WTC11 (cell line): ENCODE results near the gene GAL3ST3. TPM values are rescaled to one million over a fixed set of nuclear protein-coding genes. Genes with fewer than 3 reads are reported as not detected.

Experiments
- ATAC-seq: fragments of 200-7000 bp; cut with Tn5 transposase; 2 replicates; pipeline ENCODE4 v1.10.0; 2021; ENCODE audit warnings: mild to moderate bottlenecking, moderate library complexity
- CTCF ChIA-PET: fragments of 300-600 bp; sonication (Branson Sonifier 250); formaldehyde crosslinking; loops from one replicate; lab custom pipeline; 2021; ENCODE audit warnings: antibody characterized with exemption; lab: Charles Lee
- POLR2A ChIA-PET: fragments of 350-600 bp; sonication (Branson Sonifier 250); formaldehyde crosslinking; loops from one replicate; lab custom pipeline; 2021; ENCODE audit warnings: antibody characterized with exemption; lab: Charles Lee
- DNase-seq: peaks from one replicate; pipeline ENCODE4 v3.0.0; 2021; ENCODE audit warnings: low spot score
- H3K27ac Mint-ChIP-seq: 2 replicates; pipeline ENCODE4 v1.8.0; 2021; ENCODE audit warnings: mixed read lengths
- H3K27me3 Mint-ChIP-seq: 2 replicates; pipeline ENCODE4 v1.8.0; 2021; ENCODE audit warnings: low read depth, mild to moderate bottlenecking, moderate library complexity, mixed read lengths
- H3K36me3 Mint-ChIP-seq: 2 replicates; pipeline ENCODE4 v1.8.0; 2021; ENCODE audit warnings: mixed read lengths
- H3K4me1 Mint-ChIP-seq: 2 replicates; pipeline ENCODE4 v1.8.0; 2022; ENCODE audit warnings: mixed read lengths
- H3K4me3 Mint-ChIP-seq: 2 replicates; pipeline ENCODE4 v1.8.0; 2021; ENCODE audit warnings: mild to moderate bottlenecking, moderate library complexity, mixed read lengths
- H3K9me3 Mint-ChIP-seq: 2 replicates; pipeline ENCODE4 v1.8.0; 2021; ENCODE audit warnings: mixed read lengths
- EMX1 ChIP-seq: fragments of 250-450 bp; sonication (Bioruptor Pico); IDR thresholded peaks from 2 replicates; pipeline ENCODE4 v1.8.0; 2021; ENCODE audit warnings: mild to moderate bottlenecking
- FOXJ3 ChIP-seq: sonication (generic); formaldehyde crosslinking; IDR thresholded peaks from 2 replicates; pipeline ENCODE4 v1.9.0; 2021; ENCODE audit warnings: missing genetic modification reagents, mild to moderate bottlenecking, borderline replicate concordance
- FOXK1 ChIP-seq: sonication (generic); formaldehyde crosslinking; IDR thresholded peaks from 2 replicates; pipeline ENCODE4 v1.8.0; 2022; ENCODE audit warnings: mild to moderate bottlenecking, moderate library complexity, missing genetic modification reagents
- GRHL2 ChIP-seq: fragments of 250-450 bp; sonication (Bioruptor Pico); IDR thresholded peaks from 2 replicates; pipeline ENCODE4 v1.8.0; 2022; ENCODE audit warnings: mild to moderate bottlenecking, moderate library complexity; ENCODE audit not compliant: insufficient replicate concordance, severe bottlenecking
- GTF2I ChIP-seq: fragments of 250-450 bp; sonication (Bioruptor Pico); conservative IDR thresholded peaks from 2 replicates; pipeline ENCODE4 v1.4.0; 2021; ENCODE audit warnings: mild to moderate bottlenecking
- IRF2 ChIP-seq: sonication (generic); formaldehyde crosslinking; IDR thresholded peaks from 2 replicates; pipeline ENCODE4 v1.8.0; 2022; ENCODE audit warnings: low read depth, missing genetic modification reagents, borderline replicate concordance
- MYBL2 ChIP-seq: sonication (generic); formaldehyde crosslinking; IDR thresholded peaks from 2 replicates; pipeline ENCODE4 v1.8.1; 2023; ENCODE audit warnings: mild to moderate bottlenecking, moderate library complexity, missing genetic modification reagents
- NFATC4 ChIP-seq: fragments of 250-450 bp; sonication (Bioruptor Pico); IDR thresholded peaks from 2 replicates; pipeline ENCODE4 v1.9.0; 2021; ENCODE audit warnings: mild to moderate bottlenecking
- NR2C2 ChIP-seq: sonication (generic); formaldehyde crosslinking; IDR thresholded peaks from 2 replicates; pipeline ENCODE4 v1.8.0; 2022; ENCODE audit warnings: mild to moderate bottlenecking, missing genetic modification reagents
- PRRX2 ChIP-seq: fragments of 250-450 bp; sonication (Bioruptor Pico); IDR thresholded peaks from 2 replicates; pipeline ENCODE4 v1.8.0; 2021; ENCODE audit warnings: mild to moderate bottlenecking
- RORB ChIP-seq: fragments of 250-450 bp; sonication (Bioruptor Pico); IDR thresholded peaks from 2 replicates; pipeline ENCODE4 v1.9.0; 2021; ENCODE audit warnings: mild to moderate bottlenecking
- TCF7 ChIP-seq: sonication (generic); formaldehyde crosslinking; IDR thresholded peaks from 2 replicates; pipeline ENCODE4 v1.8.0; 2022; ENCODE audit warnings: mild to moderate bottlenecking, low read depth, missing genetic modification reagents, moderate library complexity
- TEAD4 ChIP-seq: sonication (generic); formaldehyde crosslinking; IDR thresholded peaks from 2 replicates; pipeline ENCODE4 v1.8.0; 2022; ENCODE audit warnings: mild to moderate bottlenecking, missing genetic modification reagents
- ZNF121 ChIP-seq: sonication (generic); formaldehyde crosslinking; IDR thresholded peaks from 2 replicates; pipeline ENCODE4 v1.8.0; 2023; ENCODE audit warnings: missing genetic modification reagents
- ZNF232 ChIP-seq: sonication (generic); formaldehyde crosslinking; IDR thresholded peaks from 2 replicates; pipeline ENCODE4 v1.8.0; 2022; ENCODE audit warnings: mild to moderate bottlenecking, missing genetic modification reagents
- ZNF423 ChIP-seq: fragments of 250-450 bp; sonication (Bioruptor Pico); IDR thresholded peaks from 2 replicates; pipeline ENCODE4 v2.1.2; 2022; ENCODE audit warnings: mild to moderate bottlenecking, moderate library complexity
- total RNA-seq: library from RNA; stranded (reverse); gene quantifications from 3 replicates; pipeline ENCODE4 v1.2.3, GENCODE V29; 2021
- TF ChIP-seq, protein P1 (sequence below): sonication (generic); formaldehyde crosslinking; IDR thresholded peaks from 2 replicates; pipeline ENCODE4 v1.8.0; 2022; ENCODE audit warnings: mild to moderate bottlenecking, missing genetic modification reagents
- TF ChIP-seq, protein P2 (sequence below): fragments of 250-450 bp; sonication (Bioruptor Pico); IDR thresholded peaks from 2 replicates; pipeline ENCODE4 v2.1.2; 2022; ENCODE audit warnings: mild to moderate bottlenecking, moderate library complexity
- TF ChIP-seq, protein P3 (sequence below): sonication (generic); formaldehyde crosslinking; IDR thresholded peaks from 2 replicates; pipeline ENCODE4 v1.8.1; 2022; ENCODE audit warnings: mild to moderate bottlenecking, moderate library complexity, missing genetic modification reagents
- TF ChIP-seq, protein P4 (sequence below): fragments of 250-450 bp; sonication (Bioruptor Pico); IDR thresholded peaks from 2 replicates; pipeline ENCODE4 v1.9.0; 2021; ENCODE audit warnings: mild to moderate bottlenecking
- TF ChIP-seq, protein P5 (sequence below): sonication (generic); formaldehyde crosslinking; conservative IDR thresholded peaks from 2 replicates; pipeline ENCODE4 v1.8.1; 2022; ENCODE audit warnings: mild to moderate bottlenecking, missing genetic modification reagents
- TF ChIP-seq, protein P6 (sequence below): sonication (generic); formaldehyde crosslinking; IDR thresholded peaks from 2 replicates; pipeline ENCODE4 v1.8.0; 2023; ENCODE audit warnings: missing genetic modification reagents
- TF ChIP-seq, protein P7 (sequence below): sonication (generic); formaldehyde crosslinking; IDR thresholded peaks from 2 replicates; pipeline ENCODE4 v1.8.1; 2023; ENCODE audit warnings: mild to moderate bottlenecking, missing genetic modification reagents, borderline replicate concordance

Gene GAL3ST3
- total RNA-seq, 1 experiment from 2014 or later, result 21.3 TPM

DNA sequence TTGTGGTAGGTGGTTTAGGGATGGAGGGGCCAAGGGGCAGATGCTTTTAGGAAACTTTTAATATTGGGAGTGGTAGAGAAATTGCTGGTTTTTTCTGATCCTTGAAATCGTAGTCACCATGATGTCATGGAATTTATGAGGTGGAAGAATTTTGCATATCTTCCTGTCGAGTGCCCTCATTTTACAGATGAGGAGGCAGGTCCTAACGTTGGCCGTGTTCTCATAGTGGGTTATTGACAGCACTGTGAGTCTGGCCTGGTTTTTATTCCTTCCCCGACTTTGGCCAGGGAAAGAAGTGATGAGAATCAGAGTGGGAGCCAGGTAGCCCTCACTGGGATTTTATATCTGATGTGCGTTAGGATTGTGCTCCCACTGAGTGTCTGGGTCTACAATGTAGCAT is 12.3 kb upstream of the GAL3ST3 start:
- peaks cover 89% of the 10 kb centered on the region for H3K36me3 Mint-ChIP-seq

DNA sequence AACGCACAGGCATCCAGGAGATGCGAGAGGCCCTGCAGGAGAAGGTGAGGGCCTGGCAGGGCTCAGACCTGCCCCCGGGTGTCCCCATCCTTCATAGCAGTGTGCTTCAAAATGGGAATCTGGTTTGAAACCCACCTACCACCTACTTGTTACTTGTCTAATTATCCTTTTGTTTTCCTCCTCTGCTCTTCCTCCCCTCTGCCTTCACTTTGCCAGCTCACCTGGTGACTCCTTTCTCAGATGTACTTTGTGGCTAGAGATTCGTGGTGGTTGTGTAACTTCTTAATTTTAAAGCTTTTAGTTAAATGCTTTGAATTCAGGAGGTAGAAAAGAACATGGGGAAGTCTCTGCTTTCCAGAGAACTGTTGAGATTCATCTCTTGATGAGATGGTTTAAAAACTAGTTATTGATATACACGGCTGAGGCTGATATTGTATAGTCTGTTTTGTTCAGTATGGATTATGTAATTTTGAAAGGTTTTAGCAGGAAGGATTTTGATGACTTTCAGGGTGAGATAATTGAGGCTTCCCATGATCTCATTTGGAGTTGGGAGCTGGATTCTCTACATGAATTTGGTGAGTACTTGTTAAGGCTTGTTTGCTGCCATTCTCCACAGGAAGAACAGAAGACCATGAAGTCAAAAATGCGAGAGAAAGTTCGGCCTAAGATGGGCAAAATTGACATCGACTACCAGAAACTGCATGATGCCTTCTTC is 11.2 kb upstream of the GAL3ST3 start:
- Mint-ChIP-seq H3K4me3 (no peak overlapping the region), H3K9me3 (0 out of 2 replicates have a peak, but pooled peaks cover 3% of the 10 kb centered on the region), H3K36me3 (peaks cover 91% of the 10 kb centered on the region), H3K27me3 (no peaks in the 10 kb centered on the region), H3K27ac (no peak overlapping the region), H3K4me1 (no peaks in the 10 kb centered on the region)
- ChIA-PET POLR2A (no interaction called here), CTCF (interaction anchor here (0.9 to 2.5 kb wide), 2 partner anchors 9 to 15 kb away, joined by 4 to 11 read pairs; no protein-coding TSS in a partner anchor)
- ATAC-seq (no peak), DNase-seq (no peak)
- TF ChIP-seq, protein P1, sequence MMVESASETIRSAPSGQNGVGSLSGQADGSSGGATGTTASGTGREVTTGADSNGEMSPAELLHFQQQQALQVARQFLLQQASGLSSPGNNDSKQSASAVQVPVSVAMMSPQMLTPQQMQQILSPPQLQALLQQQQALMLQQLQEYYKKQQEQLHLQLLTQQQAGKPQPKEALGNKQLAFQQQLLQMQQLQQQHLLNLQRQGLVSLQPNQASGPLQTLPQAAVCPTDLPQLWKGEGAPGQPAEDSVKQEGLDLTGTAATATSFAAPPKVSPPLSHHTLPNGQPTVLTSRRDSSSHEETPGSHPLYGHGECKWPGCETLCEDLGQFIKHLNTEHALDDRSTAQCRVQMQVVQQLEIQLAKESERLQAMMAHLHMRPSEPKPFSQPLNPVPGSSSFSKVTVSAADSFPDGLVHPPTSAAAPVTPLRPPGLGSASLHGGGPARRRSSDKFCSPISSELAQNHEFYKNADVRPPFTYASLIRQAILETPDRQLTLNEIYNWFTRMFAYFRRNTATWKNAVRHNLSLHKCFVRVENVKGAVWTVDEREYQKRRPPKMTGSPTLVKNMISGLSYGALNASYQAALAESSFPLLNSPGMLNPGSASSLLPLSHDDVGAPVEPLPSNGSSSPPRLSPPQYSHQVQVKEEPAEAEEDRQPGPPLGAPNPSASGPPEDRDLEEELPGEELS (CRISPR knock-in tag), result no peak
- no peak for TF ChIP-seq TEAD4 (CRISPR knock-in tag)
- no peak for TF ChIP-seq PRRX2
- no peak for TF ChIP-seq GRHL2
- no peak for TF ChIP-seq ZNF121 (CRISPR knock-in tag)
- TF ChIP-seq, protein P2, sequence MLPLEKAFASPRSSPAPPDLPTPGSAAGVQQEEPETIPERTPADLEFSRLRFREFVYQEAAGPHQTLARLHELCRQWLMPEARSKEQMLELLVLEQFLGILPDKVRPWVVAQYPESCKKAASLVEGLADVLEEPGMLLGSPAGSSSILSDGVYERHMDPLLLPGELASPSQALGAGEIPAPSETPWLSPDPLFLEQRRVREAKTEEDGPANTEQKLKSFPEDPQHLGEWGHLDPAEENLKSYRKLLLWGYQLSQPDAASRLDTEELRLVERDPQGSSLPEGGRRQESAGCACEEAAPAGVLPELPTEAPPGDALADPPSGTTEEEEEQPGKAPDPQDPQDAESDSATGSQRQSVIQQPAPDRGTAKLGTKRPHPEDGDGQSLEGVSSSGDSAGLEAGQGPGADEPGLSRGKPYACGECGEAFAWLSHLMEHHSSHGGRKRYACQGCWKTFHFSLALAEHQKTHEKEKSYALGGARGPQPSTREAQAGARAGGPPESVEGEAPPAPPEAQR, result no peak
- no peak for TF ChIP-seq NR2C2 (CRISPR knock-in tag)
- TF ChIP-seq, protein P3, sequence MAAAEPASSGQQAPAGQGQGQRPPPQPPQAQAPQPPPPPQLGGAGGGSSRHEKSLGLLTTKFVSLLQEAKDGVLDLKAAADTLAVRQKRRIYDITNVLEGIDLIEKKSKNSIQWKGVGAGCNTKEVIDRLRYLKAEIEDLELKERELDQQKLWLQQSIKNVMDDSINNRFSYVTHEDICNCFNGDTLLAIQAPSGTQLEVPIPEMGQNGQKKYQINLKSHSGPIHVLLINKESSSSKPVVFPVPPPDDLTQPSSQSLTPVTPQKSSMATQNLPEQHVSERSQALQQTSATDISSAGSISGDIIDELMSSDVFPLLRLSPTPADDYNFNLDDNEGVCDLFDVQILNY (CRISPR knock-in tag), result no peak
- TF ChIP-seq, protein P4, sequence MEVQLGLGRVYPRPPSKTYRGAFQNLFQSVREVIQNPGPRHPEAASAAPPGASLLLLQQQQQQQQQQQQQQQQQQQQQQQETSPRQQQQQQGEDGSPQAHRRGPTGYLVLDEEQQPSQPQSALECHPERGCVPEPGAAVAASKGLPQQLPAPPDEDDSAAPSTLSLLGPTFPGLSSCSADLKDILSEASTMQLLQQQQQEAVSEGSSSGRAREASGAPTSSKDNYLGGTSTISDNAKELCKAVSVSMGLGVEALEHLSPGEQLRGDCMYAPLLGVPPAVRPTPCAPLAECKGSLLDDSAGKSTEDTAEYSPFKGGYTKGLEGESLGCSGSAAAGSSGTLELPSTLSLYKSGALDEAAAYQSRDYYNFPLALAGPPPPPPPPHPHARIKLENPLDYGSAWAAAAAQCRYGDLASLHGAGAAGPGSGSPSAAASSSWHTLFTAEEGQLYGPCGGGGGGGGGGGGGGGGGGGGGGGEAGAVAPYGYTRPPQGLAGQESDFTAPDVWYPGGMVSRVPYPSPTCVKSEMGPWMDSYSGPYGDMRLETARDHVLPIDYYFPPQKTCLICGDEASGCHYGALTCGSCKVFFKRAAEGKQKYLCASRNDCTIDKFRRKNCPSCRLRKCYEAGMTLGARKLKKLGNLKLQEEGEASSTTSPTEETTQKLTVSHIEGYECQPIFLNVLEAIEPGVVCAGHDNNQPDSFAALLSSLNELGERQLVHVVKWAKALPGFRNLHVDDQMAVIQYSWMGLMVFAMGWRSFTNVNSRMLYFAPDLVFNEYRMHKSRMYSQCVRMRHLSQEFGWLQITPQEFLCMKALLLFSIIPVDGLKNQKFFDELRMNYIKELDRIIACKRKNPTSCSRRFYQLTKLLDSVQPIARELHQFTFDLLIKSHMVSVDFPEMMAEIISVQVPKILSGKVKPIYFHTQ (CRISPR knock-in tag), result no peak
- TF ChIP-seq GTF2I (CRISPR knock-in tag), result no peak

More for the DNA sequence above, 12.3 kb upstream of the GAL3ST3 start:
- ATAC-seq (no peak), DNase-seq (no peak)
- ChIA-PET POLR2A (no interaction called here), CTCF (interaction anchor here (0.6 kb wide), 1 partner anchor 256 kb away, joined by 3 read pairs; the partner anchor contains the start of gene CD248)
- H3K9me3 Mint-ChIP-seq, result 0 out of 2 replicates have a peak, but pooled peaks cover 3% of the 10 kb centered on the region
- H3K27ac Mint-ChIP-seq, result no peak overlapping the region
- no peak overlapping the region for H3K4me3 Mint-ChIP-seq
- TF ChIP-seq EMX1 (no peak), RORB (CRISPR knock-in tag) (no peak), FOXJ3 (CRISPR knock-in tag) (no peak), ZNF232 (CRISPR knock-in tag) (no peak), FOXK1 (CRISPR knock-in tag) (no peak), MYBL2 (CRISPR knock-in tag) (no peak), IRF2 (CRISPR knock-in tag) (no peak), TCF7 (CRISPR knock-in tag) (no peak), NFATC4 (CRISPR knock-in tag) (no peak), PRRX2 (no peak), ZNF423 (CRISPR knock-in tag) (no peak)
- TF ChIP-seq, protein P5, sequence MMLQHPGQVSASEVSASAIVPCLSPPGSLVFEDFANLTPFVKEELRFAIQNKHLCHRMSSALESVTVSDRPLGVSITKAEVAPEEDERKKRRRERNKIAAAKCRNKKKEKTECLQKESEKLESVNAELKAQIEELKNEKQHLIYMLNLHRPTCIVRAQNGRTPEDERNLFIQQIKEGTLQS (CRISPR knock-in tag), result no peak
- TF ChIP-seq, protein P6, sequence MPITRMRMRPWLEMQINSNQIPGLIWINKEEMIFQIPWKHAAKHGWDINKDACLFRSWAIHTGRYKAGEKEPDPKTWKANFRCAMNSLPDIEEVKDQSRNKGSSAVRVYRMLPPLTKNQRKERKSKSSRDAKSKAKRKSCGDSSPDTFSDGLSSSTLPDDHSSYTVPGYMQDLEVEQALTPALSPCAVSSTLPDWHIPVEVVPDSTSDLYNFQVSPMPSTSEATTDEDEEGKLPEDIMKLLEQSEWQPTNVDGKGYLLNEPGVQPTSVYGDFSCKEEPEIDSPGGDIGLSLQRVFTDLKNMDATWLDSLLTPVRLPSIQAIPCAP, result no peak
- TF ChIP-seq, protein P7, sequence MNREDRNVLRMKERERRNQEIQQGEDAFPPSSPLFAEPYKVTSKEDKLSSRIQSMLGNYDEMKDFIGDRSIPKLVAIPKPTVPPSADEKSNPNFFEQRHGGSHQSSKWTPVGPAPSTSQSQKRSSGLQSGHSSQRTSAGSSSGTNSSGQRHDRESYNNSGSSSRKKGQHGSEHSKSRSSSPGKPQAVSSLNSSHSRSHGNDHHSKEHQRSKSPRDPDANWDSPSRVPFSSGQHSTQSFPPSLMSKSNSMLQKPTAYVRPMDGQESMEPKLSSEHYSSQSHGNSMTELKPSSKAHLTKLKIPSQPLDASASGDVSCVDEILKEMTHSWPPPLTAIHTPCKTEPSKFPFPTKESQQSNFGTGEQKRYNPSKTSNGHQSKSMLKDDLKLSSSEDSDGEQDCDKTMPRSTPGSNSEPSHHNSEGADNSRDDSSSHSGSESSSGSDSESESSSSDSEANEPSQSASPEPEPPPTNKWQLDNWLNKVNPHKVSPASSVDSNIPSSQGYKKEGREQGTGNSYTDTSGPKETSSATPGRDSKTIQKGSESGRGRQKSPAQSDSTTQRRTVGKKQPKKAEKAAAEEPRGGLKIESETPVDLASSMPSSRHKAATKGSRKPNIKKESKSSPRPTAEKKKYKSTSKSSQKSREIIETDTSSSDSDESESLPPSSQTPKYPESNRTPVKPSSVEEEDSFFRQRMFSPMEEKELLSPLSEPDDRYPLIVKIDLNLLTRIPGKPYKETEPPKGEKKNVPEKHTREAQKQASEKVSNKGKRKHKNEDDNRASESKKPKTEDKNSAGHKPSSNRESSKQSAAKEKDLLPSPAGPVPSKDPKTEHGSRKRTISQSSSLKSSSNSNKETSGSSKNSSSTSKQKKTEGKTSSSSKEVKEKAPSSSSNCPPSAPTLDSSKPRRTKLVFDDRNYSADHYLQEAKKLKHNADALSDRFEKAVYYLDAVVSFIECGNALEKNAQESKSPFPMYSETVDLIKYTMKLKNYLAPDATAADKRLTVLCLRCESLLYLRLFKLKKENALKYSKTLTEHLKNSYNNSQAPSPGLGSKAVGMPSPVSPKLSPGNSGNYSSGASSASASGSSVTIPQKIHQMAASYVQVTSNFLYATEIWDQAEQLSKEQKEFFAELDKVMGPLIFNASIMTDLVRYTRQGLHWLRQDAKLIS, result no peak
- TF ChIP-seq, protein P2, result no peak
- no peaks in the 10 kb centered on the region for H3K4me1 Mint-ChIP-seq
- no peaks in the 10 kb centered on the region for H3K27me3 Mint-ChIP-seq
